ENCODE results near the gene COL6A2. TPM values are rescaled to one million over a fixed set of nuclear protein-coding genes. Genes with fewer than 3 reads are reported as not detected.
"Not testable (repeated sequence)": the region's sequence is repeated elsewhere in the genome, so short reads cannot be mapped to it uniquely, and the experiment has no call there.

Gene COL6A2
- total RNA-seq, 1 donor from 2014 or later: 373 TPM

- DNase-seq (ENCODE audit: low read depth): no peak
- Histone ChIP-seq H3K27me3 (ENCODE audit: control insufficient read depth, insufficient read depth, low read length) (peaks cover 9% of the 10 kb centered on the region), H3K4me3 (ENCODE audit: low read depth, low read length) (no peak overlapping the region), H3K36me3 (ENCODE audit: control insufficient read depth, insufficient read depth, low read length) (no peaks in the 10 kb centered on the region)
- no peak for TF ChIP-seq CTCF (IDR thresholded peaks at IDR 0.05; ENCODE audit: insufficient read depth, low read length, poor library complexity, severe bottlenecking)
These were observed 2.1 kb downstream of the COL6A2 start for GRCh38 chr21:46100020-46100419.

- H3K36me3 ChIP-seq (ENCODE audit: control insufficient read depth, insufficient read depth, low read length): no peaks in the 10 kb centered on the region
- DNase-seq (ENCODE audit: low read depth): no peak
- no peak for TF ChIP-seq CTCF (IDR thresholded peaks at IDR 0.05; ENCODE audit: insufficient read depth, low read length, poor library complexity, severe bottlenecking)
- H3K27me3 ChIP-seq (ENCODE audit: control insufficient read depth, insufficient read depth, low read length): peaks cover 9% of the 10 kb centered on the region
- H3K4me3 ChIP-seq (ENCODE audit: low read depth, low read length): no peak overlapping the region
These were observed 2.5 kb downstream of the COL6A2 start for GRCh38 chr21:46100426-46100825.

GRCh38 chr21:46100906-46101305, 3.0 kb downstream of the COL6A2 start:
- Histone ChIP-seq H3K27me3 (ENCODE audit: control insufficient read depth, insufficient read depth, low read length) (peaks cover 9% of the 10 kb centered on the region), H3K4me3 (ENCODE audit: low read depth, low read length) (no peak overlapping the region), H3K36me3 (ENCODE audit: control insufficient read depth, insufficient read depth, low read length) (no peaks in the 10 kb centered on the region)
- no peak for DNase-seq (ENCODE audit: low read depth)
- no peak for TF ChIP-seq CTCF (IDR thresholded peaks at IDR 0.05; ENCODE audit: insufficient read depth, low read length, poor library complexity, severe bottlenecking)

- no peak for DNase-seq (ENCODE audit: low read depth)
- Histone ChIP-seq H3K36me3 (ENCODE audit: control insufficient read depth, insufficient read depth, low read length) (no peaks in the 10 kb centered on the region), H3K27me3 (ENCODE audit: control insufficient read depth, insufficient read depth, low read length) (peaks cover 2% of the 10 kb centered on the region), H3K4me3 (ENCODE audit: low read depth, low read length) (no peak overlapping the region)
- no peak for TF ChIP-seq CTCF (IDR thresholded peaks at IDR 0.05; ENCODE audit: insufficient read depth, low read length, poor library complexity, severe bottlenecking)
These were observed 6.2 kb downstream of the COL6A2 start for GRCh38 chr21:46104104-46104503.

- DNase-seq (ENCODE audit: low read depth); H3K27me3 ChIP-seq (ENCODE audit: control insufficient read depth, insufficient read depth, low read length); H3K36me3 ChIP-seq (ENCODE audit: control insufficient read depth, insufficient read depth, low read length); H3K4me3 ChIP-seq (ENCODE audit: low read depth, low read length): not testable (repeated sequence)
These were observed 9.5 kb downstream of the COL6A2 start for GRCh38 chr21:46107376-46107775.

- DNase-seq (ENCODE audit: low read depth): no peak
These were observed 11.0 kb downstream of the COL6A2 start for GRCh38 chr21:46108827-46109312.

More at GRCh38 chr21:46108827-46109312, 11.0 kb downstream of the COL6A2 start:
- no peak for TF ChIP-seq CTCF (IDR thresholded peaks at IDR 0.05; ENCODE audit: insufficient read depth, low read length, poor library complexity, severe bottlenecking)
- H3K36me3 ChIP-seq (ENCODE audit: control insufficient read depth, insufficient read depth, low read length): no peaks in the 10 kb centered on the region
- no peaks in the 10 kb centered on the region for H3K27me3 ChIP-seq (ENCODE audit: control insufficient read depth, insufficient read depth, low read length)
- no peak overlapping the region for H3K4me3 ChIP-seq (ENCODE audit: low read depth, low read length)

Measured in kidney epithelial cell (primary cell).